IPS-15b (cell line): ENCODE results near the gene LRG1.

Source experiments
- H3K27me3 ChIP-seq: one replicate; pipeline ENCODE4 v1.6.1; 2013; ENCODE audit warnings: low read length; ENCODE audit not compliant: control insufficient read depth, insufficient read depth
- H3K36me3 ChIP-seq: one replicate; pipeline ENCODE4 v1.6.1; 2013; ENCODE audit warnings: low read length; ENCODE audit not compliant: control insufficient read depth, insufficient read depth
- H3K4me1 ChIP-seq: one replicate; pipeline ENCODE4 v1.6.1; 2013; ENCODE audit warnings: mild to moderate bottlenecking, low read length; ENCODE audit not compliant: control insufficient read depth, insufficient read depth
- H3K4me3 ChIP-seq: one replicate; pipeline ENCODE4 v1.5.1; 2013; ENCODE audit warnings: low read depth, low read length
- H3K9ac ChIP-seq: one replicate; pipeline ENCODE4 v1.6.1; 2013; ENCODE audit warnings: low read depth, mild to moderate bottlenecking, low read length
- H3K9me3 ChIP-seq: one replicate; pipeline ENCODE4 v1.6.1; 2013; ENCODE audit warnings: mild to moderate bottlenecking, low read length; ENCODE audit not compliant: control insufficient read depth, insufficient read depth

LRG1 gene

GRCh38 chr19:4580961-4581665, 41.3 kb upstream of the LRG1 start:
- peaks cover 3% of the 10 kb centered on the region for H3K36me3 ChIP-seq
- no peaks in the 10 kb centered on the region for H3K9me3 ChIP-seq
- H3K4me1 ChIP-seq = peaks cover 5% of the 10 kb centered on the region
- no peak overlapping the region for H3K9ac ChIP-seq
- peak overlapping the region; percentile 52 for H3K4me3 ChIP-seq
- peaks cover 17% of the 10 kb centered on the region for H3K27me3 ChIP-seq

GRCh38 chr19:4580021-4580901, 40.4 kb upstream of the LRG1 start:
- Histone ChIP-seq H3K9me3 (no peaks in the 10 kb centered on the region), H3K4me1 (peaks cover 10% of the 10 kb centered on the region), H3K9ac (no peak overlapping the region), H3K27me3 (peaks cover 10% of the 10 kb centered on the region), H3K4me3 (peak overlapping the region; percentile 52), H3K36me3 (peaks cover 3% of the 10 kb centered on the region)

- Histone ChIP-seq H3K27me3 (peaks cover 8% of the 10 kb centered on the region), H3K9me3 (no peaks in the 10 kb centered on the region), H3K9ac (no peak overlapping the region), H3K4me3 (no peak overlapping the region), H3K4me1 (peaks cover 10% of the 10 kb centered on the region), H3K36me3 (peaks cover 3% of the 10 kb centered on the region)
Measured at GRCh38 chr19:4579389-4579788, 39.6 kb upstream of the LRG1 start.

GRCh38 chr19:4578552-4579248, 38.9 kb upstream of the LRG1 start:
- Histone ChIP-seq H3K4me1 (peaks cover 10% of the 10 kb centered on the region), H3K4me3 (no peak overlapping the region), H3K36me3 (peaks cover 3% of the 10 kb centered on the region), H3K9me3 (no peaks in the 10 kb centered on the region), H3K27me3 (peaks cover 8% of the 10 kb centered on the region), H3K9ac (no peak overlapping the region)

GRCh38 chr19:4577020-4577782, 37.4 kb upstream of the LRG1 start:
- Histone ChIP-seq H3K27me3 (peaks cover 4% of the 10 kb centered on the region), H3K9me3 (no peaks in the 10 kb centered on the region), H3K9ac (no peak overlapping the region), H3K36me3 (peaks cover 3% of the 10 kb centered on the region), H3K4me1 (peaks cover 10% of the 10 kb centered on the region), H3K4me3 (no peak overlapping the region)

- Histone ChIP-seq H3K9me3 (no peaks in the 10 kb centered on the region), H3K4me1 (peaks cover 10% of the 10 kb centered on the region), H3K9ac (no peak overlapping the region), H3K4me3 (no peak overlapping the region), H3K27me3 (no peaks in the 10 kb centered on the region), H3K36me3 (peaks cover 3% of the 10 kb centered on the region)
Measured at GRCh38 chr19:4576016-4576933, 36.4 kb upstream of the LRG1 start.

GRCh38 chr19:4575267-4576015, 35.6 kb upstream of the LRG1 start:
- Histone ChIP-seq H3K4me3 (peak overlapping the region; percentile 32), H3K9ac (peak overlapping the region; percentile 24), H3K9me3 (no peaks in the 10 kb centered on the region), H3K27me3 (no peaks in the 10 kb centered on the region), H3K36me3 (peaks cover 3% of the 10 kb centered on the region), H3K4me1 (peaks cover 10% of the 10 kb centered on the region)

GRCh38 chr19:4573682-4574081, 33.8 kb upstream of the LRG1 start:
- Histone ChIP-seq H3K9me3 (no peaks in the 10 kb centered on the region), H3K4me3 (no peak overlapping the region), H3K36me3 (peaks cover 3% of the 10 kb centered on the region), H3K9ac (no peak overlapping the region), H3K27me3 (no peaks in the 10 kb centered on the region), H3K4me1 (peaks cover 7% of the 10 kb centered on the region)

GRCh38 chr19:4571305-4571917, 31.6 kb upstream of the LRG1 start:
- H3K9ac ChIP-seq = no peak overlapping the region
- H3K4me3 ChIP-seq = no peak overlapping the region
- H3K9me3 ChIP-seq = no peaks in the 10 kb centered on the region
- H3K36me3 ChIP-seq = no peaks in the 10 kb centered on the region
- no peaks in the 10 kb centered on the region for H3K27me3 ChIP-seq
- peaks cover 5% of the 10 kb centered on the region for H3K4me1 ChIP-seq

- no peak overlapping the region for H3K4me3 ChIP-seq
- H3K27me3 ChIP-seq = no peaks in the 10 kb centered on the region
- H3K4me1 ChIP-seq = peaks cover 5% of the 10 kb centered on the region
- no peaks in the 10 kb centered on the region for H3K36me3 ChIP-seq
- no peaks in the 10 kb centered on the region for H3K9me3 ChIP-seq
- H3K9ac ChIP-seq = no peak overlapping the region
Measured at GRCh38 chr19:4570916-4571304, 31.1 kb upstream of the LRG1 start.
